Nephron (organoid): ENCODE measurements around the gene JPT1.

Source experiments
- H3K27ac Mint-ChIP-seq, 3 experiments: 2 replicates each; pipeline ENCODE4 v1.8.0; 2020; ENCODE audit warnings: mixed read lengths in 3 of 3, mild to moderate bottlenecking in 2 of 3, moderate library complexity in 1 of 3
- H3K27me3 Mint-ChIP-seq: 2 replicates; pipeline ENCODE4 v1.8.0; 2021; ENCODE audit warnings: low read depth, mild to moderate bottlenecking, moderate library complexity, mixed read lengths
- H3K36me3 Mint-ChIP-seq: 2 replicates; pipeline ENCODE4 v1.8.0; 2020; ENCODE audit warnings: low read depth, mixed read lengths
- H3K4me1 Mint-ChIP-seq: 2 replicates; pipeline ENCODE4 v1.8.0; 2020; ENCODE audit warnings: mixed read lengths
- H3K4me3 Mint-ChIP-seq, 3 experiments: 2 replicates each; pipeline ENCODE4 v1.8.0; 2020; ENCODE audit warnings: mild to moderate bottlenecking in 3 of 3, mixed read lengths in 3 of 3, moderate library complexity in 2 of 3
- H3K9me3 Mint-ChIP-seq: 2 replicates; pipeline ENCODE4 v1.8.0; 2020; ENCODE audit warnings: mixed read lengths
- TF ChIP-seq, protein P1 (sequence below), 3 experiments: fragments of 200-600 bp; sonication (generic); IDR thresholded peaks; one replicate each; pipeline ENCODE4 v1.5.0; 2021; ENCODE audit warnings: antibody characterized with exemption in 3 of 3; ENCODE audit not compliant: unreplicated experiment in 3 of 3

Gene JPT1

DNA sequence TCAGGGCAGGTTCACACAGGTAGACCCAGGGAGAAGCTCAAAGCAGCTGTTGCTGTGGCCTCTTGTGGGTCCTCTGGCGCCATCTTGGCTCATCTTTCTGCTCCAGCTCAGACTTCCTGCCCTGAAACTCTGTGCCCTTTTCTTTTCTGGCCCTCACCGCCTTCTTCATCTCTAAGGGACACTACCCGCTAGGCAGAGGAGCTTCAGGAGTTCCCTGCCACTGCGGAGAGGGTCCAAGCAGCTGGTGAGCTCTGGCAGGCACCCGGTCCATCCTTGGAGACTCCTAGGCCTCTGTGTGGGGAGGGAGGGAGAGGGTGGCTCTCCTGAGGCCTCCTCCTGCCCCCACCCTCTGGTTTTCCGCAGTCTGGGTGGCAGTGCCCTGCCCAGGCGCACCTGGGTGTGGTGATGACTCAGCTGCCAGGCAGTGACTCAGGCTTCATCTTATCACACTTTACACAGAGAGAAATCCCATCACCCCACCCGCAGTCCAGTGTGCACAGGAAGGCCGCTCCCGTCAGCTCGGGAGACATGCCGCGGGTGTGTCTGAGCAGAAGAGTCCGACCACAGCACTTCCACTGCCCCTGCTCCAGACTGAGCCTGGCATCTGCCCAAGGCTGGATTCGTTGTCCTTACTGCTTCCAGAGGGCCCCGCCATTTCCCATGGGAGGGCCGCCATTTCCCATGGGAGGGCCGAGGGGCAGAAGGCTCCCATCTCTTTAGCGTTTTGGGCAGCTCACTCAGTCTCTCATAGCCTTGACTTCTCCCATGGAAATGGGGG is 30.1 kb downstream of the JPT1 start:
- no peaks in the 10 kb centered on the region for H3K9me3 Mint-ChIP-seq
- TF ChIP-seq, protein P1, sequence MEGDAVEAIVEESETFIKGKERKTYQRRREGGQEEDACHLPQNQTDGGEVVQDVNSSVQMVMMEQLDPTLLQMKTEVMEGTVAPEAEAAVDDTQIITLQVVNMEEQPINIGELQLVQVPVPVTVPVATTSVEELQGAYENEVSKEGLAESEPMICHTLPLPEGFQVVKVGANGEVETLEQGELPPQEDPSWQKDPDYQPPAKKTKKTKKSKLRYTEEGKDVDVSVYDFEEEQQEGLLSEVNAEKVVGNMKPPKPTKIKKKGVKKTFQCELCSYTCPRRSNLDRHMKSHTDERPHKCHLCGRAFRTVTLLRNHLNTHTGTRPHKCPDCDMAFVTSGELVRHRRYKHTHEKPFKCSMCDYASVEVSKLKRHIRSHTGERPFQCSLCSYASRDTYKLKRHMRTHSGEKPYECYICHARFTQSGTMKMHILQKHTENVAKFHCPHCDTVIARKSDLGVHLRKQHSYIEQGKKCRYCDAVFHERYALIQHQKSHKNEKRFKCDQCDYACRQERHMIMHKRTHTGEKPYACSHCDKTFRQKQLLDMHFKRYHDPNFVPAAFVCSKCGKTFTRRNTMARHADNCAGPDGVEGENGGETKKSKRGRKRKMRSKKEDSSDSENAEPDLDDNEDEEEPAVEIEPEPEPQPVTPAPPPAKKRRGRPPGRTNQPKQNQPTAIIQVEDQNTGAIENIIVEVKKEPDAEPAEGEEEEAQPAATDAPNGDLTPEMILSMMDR (IDR thresholded peaks at IDR 0.05; ENCODE audit: unreplicated experiment in 3 of 3) = no peak

DNA sequence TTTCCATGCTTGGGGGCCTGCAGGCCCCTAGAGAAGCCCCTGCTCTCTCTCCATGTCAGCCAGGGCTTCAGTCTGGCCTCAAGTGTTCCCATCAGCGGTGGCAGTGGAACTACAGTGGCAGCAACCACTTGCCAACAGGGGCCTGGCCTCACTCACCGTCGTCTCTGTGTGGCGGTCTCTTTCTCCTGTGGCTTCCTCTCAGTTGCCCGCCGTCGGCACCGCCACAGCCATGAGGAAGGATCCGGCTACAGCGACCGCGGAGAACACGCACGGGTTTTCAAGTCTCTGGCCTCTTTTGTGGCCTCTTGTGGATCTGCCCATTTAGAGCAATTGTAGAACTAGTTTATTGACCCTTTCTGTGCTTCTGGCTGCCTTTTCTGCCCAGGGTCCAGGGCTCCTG is 36.0 kb downstream of the JPT1 start:
- Mint-ChIP-seq H3K27me3 (no peaks in the 10 kb centered on the region), H3K9me3 (no peaks in the 10 kb centered on the region), H3K36me3 (peaks cover 23% of the 10 kb centered on the region), H3K4me1 (peaks cover 15% of the 10 kb centered on the region), H3K27ac (no peak overlapping the region), H3K4me3 (no peak overlapping the region)
- TF ChIP-seq, protein P1 (IDR thresholded peaks at IDR 0.05; ENCODE audit: unreplicated experiment in 3 of 3) = no peak

More for the DNA sequence above, 30.1 kb downstream of the JPT1 start:
- H3K27me3 Mint-ChIP-seq = no peaks in the 10 kb centered on the region
- peaks cover 18% of the 10 kb centered on the region for H3K36me3 Mint-ChIP-seq
- H3K4me3 Mint-ChIP-seq = no peak overlapping the region
- no peaks in the 10 kb centered on the region for H3K4me1 Mint-ChIP-seq
- no peak overlapping the region for H3K27ac Mint-ChIP-seq

GRCh38 chr17:75116737-75117136 is 37.6 kb downstream of the JPT1 start:
- no peak overlapping the region for H3K27ac Mint-ChIP-seq
- H3K36me3 Mint-ChIP-seq = peaks cover 29% of the 10 kb centered on the region
- TF ChIP-seq, protein P1 (IDR thresholded peaks at IDR 0.05; ENCODE audit: unreplicated experiment in 3 of 3) = no peak
- H3K4me1 Mint-ChIP-seq = peaks cover 21% of the 10 kb centered on the region
- H3K4me3 Mint-ChIP-seq = peak overlapping the region in 1 of 3 experiments; percentile 30
- H3K27me3 Mint-ChIP-seq = no peaks in the 10 kb centered on the region
- no peaks in the 10 kb centered on the region for H3K9me3 Mint-ChIP-seq

- Mint-ChIP-seq H3K36me3 (peaks cover 26% of the 10 kb centered on the region), H3K27me3 (no peaks in the 10 kb centered on the region), H3K4me3 (no peak overlapping the region), H3K9me3 (no peaks in the 10 kb centered on the region), H3K27ac (no peak overlapping the region), H3K4me1 (peaks cover 23% of the 10 kb centered on the region)
- TF ChIP-seq, protein P1 (IDR thresholded peaks at IDR 0.05; ENCODE audit: unreplicated experiment in 3 of 3) = no peak
Observed at GRCh38 chr17:75115555-75115954, 38.8 kb downstream of the JPT1 start.

GRCh38 chr17:75114552-75115314 is 39.6 kb downstream of the JPT1 start:
- Mint-ChIP-seq H3K36me3 (peaks cover 22% of the 10 kb centered on the region), H3K4me1 (peaks cover 27% of the 10 kb centered on the region), H3K27me3 (no peaks in the 10 kb centered on the region), H3K27ac (peak overlapping the region; percentile 68 to 80 (median 78)), H3K9me3 (no peaks in the 10 kb centered on the region), H3K4me3 (peak overlapping the region; percentile 64 to 68 (median 67))
- TF ChIP-seq, protein P1 (IDR thresholded peaks at IDR 0.05; ENCODE audit: unreplicated experiment in 3 of 3) = no peak
